Measurements from ENCODE around the gene CABP4. TPM values are rescaled to one million over a fixed set of nuclear protein-coding genes. Genes with fewer than 3 reads are reported as not detected.

The CABP4 gene
- total RNA-seq, 1 experiment from 2014 or later: not detected

- H3K27me3 ChIP-seq (ENCODE audit: insufficient read depth, low read length): no peaks in the 10 kb centered on the region
- POLR2A ChIA-PET: interaction anchor here (1.5 kb wide), 1 partner anchor 12 kb away, joined by 4 read pairs; no protein-coding TSS in a partner anchor
- RAD21 ChIA-PET (ENCODE audit: low non-redundant PET in 1 of 2, low total read pairs in 2 of 2, uncharacterized antibody in 2 of 2, unreplicated experiment in 2 of 2): no interaction called here
These were observed 5.9 kb upstream of the CABP4 start for GRCh38 chr11:67449116-67449844.

GRCh38 chr11:67450796-67451657 lies 4.1 kb upstream of the CABP4 start:
- POLR2A ChIA-PET: interaction anchor here (1.2 kb wide), 1 partner anchor 18 kb away, joined by 3 read pairs; the partner anchor contains the start of gene TMEM134
- no peaks in the 10 kb centered on the region for H3K79me2 ChIP-seq (ENCODE audit: insufficient read depth, low read length)
- RAD21 ChIA-PET (ENCODE audit: low non-redundant PET in 1 of 2, low total read pairs in 2 of 2, uncharacterized antibody in 2 of 2, unreplicated experiment in 2 of 2): no interaction called here
- H3K9me2 ChIP-seq (ENCODE audit: insufficient read depth): no peaks in the 10 kb centered on the region
- intact Hi-C loops (cut with micrococcal nuclease): no loop called here
- H3K36me3 ChIP-seq (ENCODE audit: control insufficient read depth in 1 of 2, insufficient read depth in 2 of 2, low read length in 2 of 2): no peaks in the 10 kb centered on the region
- BruUV-seq (replicated peaks): no TSS peak
- CTCF ChIA-PET: no interaction called here
- no peak overlapping the region for H3K9ac ChIP-seq (ENCODE audit: low read length)
- no peak overlapping the region for H3K4me3 ChIP-seq (replicated peaks in 1 of 2; ENCODE audit: low read depth in 1 of 2, low read length in 2 of 2)
- H3K27ac ChIP-seq (ENCODE audit: low read depth, low read length): no peak overlapping the region; the same call in 1 of the 2 replicates
- no peaks in the 10 kb centered on the region for H4K20me1 ChIP-seq (ENCODE audit: insufficient read depth)
- H3K27me3 ChIP-seq (ENCODE audit: insufficient read depth, low read length): no peaks in the 10 kb centered on the region
- H2AFZ ChIP-seq (ENCODE audit: low read depth, low read length, poor library complexity, severe bottlenecking): no peak overlapping the region
- ATAC-seq (no peak), DNase-seq (ENCODE audit: low read depth, low spot score) (no peak)
- no peak overlapping the region for H3K4me2 ChIP-seq (ENCODE audit: low read length)
- H3K9me3 ChIP-seq (ENCODE audit: control insufficient read depth in 1 of 2, insufficient read depth in 1 of 2, low read depth in 1 of 2, low read length in 2 of 2): no peaks in the 10 kb centered on the region
- H3K4me1 ChIP-seq (ENCODE audit: control insufficient read depth in 1 of 2, insufficient read depth in 2 of 2, low read length in 2 of 2): no peaks in the 10 kb centered on the region
- no peak for TF ChIP-seq EGR1 (IDR thresholded peaks at IDR 0.05; ENCODE audit: low read depth)
- TF ChIP-seq RAD21 (IDR thresholded peaks at IDR 0.05; ENCODE audit: low read depth): no peak
- TF ChIP-seq ELF1 (IDR thresholded peaks at IDR 0.05; ENCODE audit: borderline replicate concordance, low read depth): no peak
- no peak for TF ChIP-seq ZNF274 (IDR thresholded peaks at IDR 0.05; ENCODE audit: low read depth, low read length)
- TF ChIP-seq SP1 (IDR thresholded peaks at IDR 0.05; ENCODE audit: low read depth): no peak
- TF ChIP-seq SIN3A (IDR thresholded peaks at IDR 0.05; ENCODE audit: low read depth): no peak
- TF ChIP-seq JUND (IDR thresholded peaks at IDR 0.05): no peak
- no peak for TF ChIP-seq YY1 (IDR thresholded peaks at IDR 0.05; ENCODE audit: extremely low read depth, insufficient replicate concordance, low read depth, low read length)
- TF ChIP-seq EZH2 (IDR thresholded peaks at IDR 0.05): no peak
- no peak for TF ChIP-seq ZFX (IDR thresholded peaks at IDR 0.05)
- no peak for TF ChIP-seq EZH2phosphoT487 (IDR thresholded peaks at IDR 0.05; ENCODE audit: borderline replicate concordance)
- TF ChIP-seq ZBTB33 (IDR thresholded peaks at IDR 0.05; ENCODE audit: extremely low read depth, insufficient replicate concordance, low read length): no peak
- TF ChIP-seq POLR2AphosphoS5 (IDR thresholded peaks at IDR 0.05; ENCODE audit: low read depth, low read length): no peak
- TF ChIP-seq TCF7L2 (IDR thresholded peaks at IDR 0.05; ENCODE audit: borderline replicate concordance, extremely low read depth, insufficient read depth, insufficient read length): no peak
- no peak for TF ChIP-seq ATF3 (IDR thresholded peaks at IDR 0.05)

More at GRCh38 chr11:67449116-67449844, 5.9 kb upstream of the CABP4 start:
- no peak for ATAC-seq
- no peak overlapping the region for H3K4me3 ChIP-seq (replicated peaks in 1 of 2; ENCODE audit: low read depth in 1 of 2, low read length in 2 of 2)
- H3K9me3 ChIP-seq (ENCODE audit: control insufficient read depth in 1 of 2, insufficient read depth in 1 of 2, low read depth in 1 of 2, low read length in 2 of 2): no peaks in the 10 kb centered on the region
- no peak for DNase-seq (ENCODE audit: low read depth, low spot score)
- no peaks in the 10 kb centered on the region for H4K20me1 ChIP-seq (ENCODE audit: insufficient read depth)
- intact Hi-C loops (cut with micrococcal nuclease): no loop called here
- H3K9me2 ChIP-seq (ENCODE audit: insufficient read depth): no peaks in the 10 kb centered on the region
- no peak overlapping the region for H3K4me2 ChIP-seq (ENCODE audit: low read length)
- no peaks in the 10 kb centered on the region for H3K36me3 ChIP-seq (ENCODE audit: control insufficient read depth in 1 of 2, insufficient read depth in 2 of 2, low read length in 2 of 2)
- CTCF ChIA-PET: no interaction called here
- peaks cover 0 to 1% of the 10 kb centered on the region in 2 experiments; a peak in 1 of 4 replicates for H3K4me1 ChIP-seq (ENCODE audit: control insufficient read depth in 1 of 2, insufficient read depth in 2 of 2, low read length in 2 of 2)
- BruUV-seq (replicated peaks): no TSS peak
- H2AFZ ChIP-seq (ENCODE audit: low read depth, low read length, poor library complexity, severe bottlenecking): no peak overlapping the region
- H3K9ac ChIP-seq (ENCODE audit: low read length): no peak overlapping the region
- TF ChIP-seq CEBPB (IDR thresholded peaks at IDR 0.05; ENCODE audit: low read depth) (no peak), RAD21 (IDR thresholded peaks at IDR 0.05; ENCODE audit: low read depth) (no peak), TCF7L2 (IDR thresholded peaks at IDR 0.05; ENCODE audit: borderline replicate concordance, extremely low read depth, insufficient read depth, insufficient read length) (no peak), FOSL1 (IDR thresholded peaks at IDR 0.05; ENCODE audit: low read depth) (no peak), ZFX (IDR thresholded peaks at IDR 0.05) (no peak), POLR2A (IDR thresholded peaks at IDR 0.05; ENCODE audit: borderline replicate concordance, extremely low read depth, insufficient read depth, insufficient read length) (no peak)
- no peak overlapping the region for H3K27ac ChIP-seq (ENCODE audit: low read depth, low read length)
- no peaks in the 10 kb centered on the region for H3K79me2 ChIP-seq (ENCODE audit: insufficient read depth, low read length)

Data from HCT116 (cell line).